Right lobe of liver (tissue), 6 donors: ENCODE data around the gene SMIM22. TPM values are rescaled to one million over a fixed set of nuclear protein-coding genes. Genes with fewer than 3 reads are reported as not detected.

Source experiments
- ATAC-seq, 4 donors: fragments of 200-7000 bp; cut with Tn5 transposase; one replicate each; pipeline ENCODE4 v1.9.1; 2020; ENCODE audit warnings: mild to moderate bottlenecking in 4 of 4, moderate library complexity in 4 of 4
- DNase-seq, 3 donors: peaks; one replicate each; pipeline ENCODE4 v3.0.0-alpha.2; 2020
- H3K27ac ChIP-seq, 3 donors: fragments of 200-600 bp; one replicate each; pipeline ENCODE4 v1.8.0; 2022
- H3K27me3 ChIP-seq, 2 donors: fragments of 200-600 bp; one replicate each; pipeline ENCODE4 v1.8.0; 2022
- H3K36me3 ChIP-seq, 4 donors: fragments of 200-600 bp; sonication (generic) in 1 of 4; one replicate each; pipeline versions ENCODE4 v1.5.1 to v1.8.0; 2017 to 2022; ENCODE audit warnings: control low read depth in 1 of 4
- H3K4me1 ChIP-seq, 4 donors: fragments of 200-600 bp; sonication (generic) in 1 of 4; one replicate each; pipeline versions ENCODE4 v1.5.1 to v1.8.0; 2017 to 2022; ENCODE audit warnings: control low read depth in 1 of 4
- H3K4me3 ChIP-seq, 3 donors: fragments of 200-600 bp; one replicate each; pipeline ENCODE4 v1.8.0; 2022
- H3K9me3 ChIP-seq, 4 donors: fragments of 200-600 bp; sonication (generic) in 1 of 4; one replicate each; pipeline versions ENCODE4 v1.5.1 to v1.8.0; 2017 to 2022; ENCODE audit warnings: control low read depth in 1 of 4
- CTCF ChIP-seq, 4 donors: fragments of 200-600 bp in 3 of 4; fragments of 450-650 bp in 1 of 4; IDR thresholded peaks; one replicate each; pipeline versions ENCODE4 v1.5.1 to v1.8.0; 2016 to 2022; ENCODE audit warnings: antibody characterized with exemption in 4 of 4, mild to moderate bottlenecking in 2 of 4
- POLR2A ChIP-seq: fragments of 450-650 bp; IDR thresholded peaks from one replicate; pipeline ENCODE4 v1.6.1; 2017; ENCODE audit warnings: antibody characterized with exemption, mild to moderate bottlenecking
- WGBS: methylation state at CpG from one replicate; pipeline ENCODE4 v1.1.6; 2018; ENCODE audit warnings: low coverage, low lambda C conversion rate; ENCODE audit not compliant: insufficient coverage; ENCODE audit errors: missing lambda C conversion rate; 5-methylcytosine and 5-hydroxymethylcytosine counted together
- intact Hi-C, 2 donors: fragments of 100-400 bp; cut with DNase I; formaldehyde crosslinking; loops; one replicate each; pipeline versions ENCODE4 v1.11.2 to v1.14.1; 2022
- total RNA-seq, 6 experiments: library from RNA; depleted of rRNA in 2 of 6; stranded (reverse); fragments of >200 nt in 2 of 6; fragmentation: NEBNext Ultra II Directional in 3 of 6; extraction: Animal tissue kit (Norgen Biotek cat#: 25700) in 3 of 6; gene quantifications; one replicate each; pipeline versions ENCODE4 v1.1.0 to v1.2.4, GENCODE V29; 2016 to 2023
- donor health status: DM: no; HTN: yes; CAD: no.
- donor health status: DM: no; HTN: no; CAD: no.
- donor health status: DM: no; HTN: no; CAD: no.
- donor health status: DM: no; HTN: yes; CAD: no.
- donor health status: DM: no; HTN: yes; CAD: no.

The SMIM22 gene
- total RNA-seq, 6 experiments from 2014 or later: 0.44 to 0.95 TPM; not detected in 4

DNA sequence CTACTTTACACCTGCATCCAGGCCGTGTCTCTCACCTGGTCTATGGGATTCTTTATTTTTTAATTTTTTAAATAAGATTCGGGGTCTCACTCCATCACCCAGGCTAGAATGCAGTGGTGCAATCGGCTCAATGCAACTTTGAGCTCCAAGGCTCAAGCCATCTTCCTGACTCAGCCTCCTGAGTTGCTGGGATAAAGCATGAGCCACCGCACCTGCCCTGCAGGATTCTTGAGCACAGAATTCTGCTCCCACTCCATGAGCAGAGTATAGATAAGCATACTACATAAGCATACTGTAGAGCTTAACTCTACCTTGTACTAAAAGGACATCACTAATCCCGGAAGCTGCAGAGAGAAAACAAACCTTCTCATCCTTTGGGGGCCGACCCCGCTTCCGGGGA lies 36.4 kb downstream of the SMIM22 start:
- intact Hi-C loops: no loop called here
- H3K9me3 ChIP-seq: no peaks in the 10 kb centered on the region
- TF ChIP-seq CTCF (IDR thresholded peaks at IDR 0.05) (no peak), POLR2A (no peak)
- H3K27me3 ChIP-seq: no peaks in the 10 kb centered on the region
- ATAC-seq (no peak), DNase-seq (no peak)
- peaks cover 0 to 70% (median 32%) of the 10 kb centered on the region in 4 donors for H3K36me3 ChIP-seq
- H3K4me3 ChIP-seq: no peak overlapping the region
- 98% methylated on average over 6 of the region's 8 CpGs for WGBS
- no peak overlapping the region for H3K27ac ChIP-seq
- no peaks in the 10 kb centered on the region for H3K4me1 ChIP-seq

GRCh38 chr16:4832698-4833343 lies 37.7 kb downstream of the SMIM22 start:
- Histone ChIP-seq H3K4me3 (no peak overlapping the region), H3K4me1 (no peaks in the 10 kb centered on the region), H3K27ac (no peak overlapping the region), H3K27me3 (no peaks in the 10 kb centered on the region), H3K9me3 (no peaks in the 10 kb centered on the region), H3K36me3 (peaks cover 0 to 68% (median 25%) of the 10 kb centered on the region in 4 donors)
- ATAC-seq: no peak
- intact Hi-C loops: no loop called here
- DNase-seq: no peak
- TF ChIP-seq POLR2A (no peak), CTCF (IDR thresholded peaks at IDR 0.05) (no peak)
- WGBS: 84% methylated on average over 6 of the region's 6 CpGs

DNA sequence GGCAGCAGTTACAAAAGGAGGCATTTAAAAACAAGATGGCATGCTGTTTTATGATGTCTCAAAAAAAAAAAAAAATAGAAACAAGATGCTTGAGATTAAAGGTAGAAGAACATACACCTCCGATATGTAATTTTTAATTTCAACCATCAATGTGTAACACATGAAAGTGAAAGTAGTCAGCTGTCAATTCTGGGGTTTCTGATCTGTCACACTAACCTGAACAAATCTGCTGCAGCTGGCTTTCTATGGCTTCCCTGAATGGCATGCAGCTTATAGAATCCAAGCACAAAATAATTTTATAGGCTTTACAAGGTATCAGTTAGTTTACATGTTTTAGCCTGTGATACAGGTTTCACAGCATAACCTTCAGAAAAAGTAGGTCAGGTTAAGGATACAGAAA lies 38.4 kb downstream of the SMIM22 start:
- Histone ChIP-seq H3K9me3 (no peaks in the 10 kb centered on the region), H3K27me3 (no peaks in the 10 kb centered on the region), H3K4me3 (no peak overlapping the region), H3K4me1 (no peaks in the 10 kb centered on the region), H3K27ac (no peak overlapping the region), H3K36me3 (peaks cover 0 to 68% (median 26%) of the 10 kb centered on the region in 4 donors)
- intact Hi-C loops: no loop called here
- ATAC-seq: no peak
- 89% methylated on average over 1 of the region's 1 CpG for WGBS
- no peak for DNase-seq
- TF ChIP-seq CTCF (IDR thresholded peaks at IDR 0.05) (no peak), POLR2A (no peak)

- H3K36me3 ChIP-seq: peaks cover 0 to 65% (median 26%) of the 10 kb centered on the region in 4 donors
- H3K27me3 ChIP-seq: no peaks in the 10 kb centered on the region
- ATAC-seq (peak in 1 of 4 donors; percentile 71), DNase-seq (no peak)
- no peaks in the 10 kb centered on the region for H3K4me1 ChIP-seq
- 40% methylated on average over 2 of the region's 2 CpGs for WGBS
- intact Hi-C loops: no loop called here
- TF ChIP-seq CTCF (IDR thresholded peaks at IDR 0.05) (no peak), POLR2A (no peak)
- H3K27ac ChIP-seq: no peak overlapping the region
- H3K4me3 ChIP-seq: no peak overlapping the region
- no peaks in the 10 kb centered on the region for H3K9me3 ChIP-seq
Observed at GRCh38 chr16:4836727-4837126, 41.6 kb downstream of the SMIM22 start.
